NOMO-1 treated with dmso at 0.1 percent for 144 hours (cell line): Measurements from ENCODE around the gene C6orf132.
A peak's percentile ranks its signal among the peaks of the same experiment; 100 is the strongest.
"Not testable (repeated sequence)": the region's sequence is repeated elsewhere in the genome, so short reads cannot be mapped to it uniquely, and the experiment has no call there.

Source experiments
- DNase-seq: peaks from one replicate; lab custom pipeline; 2025; ENCODE audit not compliant: unreplicated experiment; lab: John Stamatoyannopoulos, UW

Gene C6orf132

GRCh38 chr6:42142118-42142835 lies at the start of gene C6orf132:
C6orf132 (minus strand) TSS chr6:42142620; CDS start chr6:42142444, 176 bp downstream.
- DNase-seq = no peak

DNA sequence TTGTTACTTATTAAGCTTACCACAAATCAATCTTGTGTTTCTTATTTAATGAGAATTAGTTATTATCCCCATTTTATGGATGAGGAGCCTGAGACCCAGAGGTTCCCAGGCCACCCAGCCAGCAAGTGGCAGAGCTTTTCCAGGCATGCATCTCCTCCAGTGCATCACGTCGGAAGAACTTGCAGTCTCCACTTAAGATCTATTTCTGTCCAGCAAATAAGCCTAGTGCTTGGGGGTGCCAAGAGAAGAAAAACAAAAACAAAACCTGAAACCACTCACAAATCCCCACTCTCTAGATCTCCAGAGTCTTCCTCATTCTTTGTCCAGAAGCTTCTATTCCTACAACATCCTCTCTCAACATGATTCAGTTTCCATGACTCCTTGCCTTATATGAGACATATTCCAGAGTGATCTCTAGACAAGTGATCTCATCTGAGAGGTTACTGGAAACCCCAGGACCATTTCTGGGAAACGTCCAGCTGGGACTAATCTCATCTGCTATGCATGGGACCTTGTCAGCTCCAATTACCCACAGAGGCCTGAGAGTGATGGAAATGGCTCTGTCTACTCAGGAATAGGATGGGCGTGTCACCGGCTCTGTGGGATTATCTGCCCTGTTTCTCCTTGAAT lies 48.2 kb upstream of the C6orf132 start:
- no peak for DNase-seq

- no peak for DNase-seq
These were observed 46.0 kb upstream of the C6orf132 start for GRCh38 chr6:42188406-42188805.

- DNase-seq = no peak
These were observed 43.2 kb upstream of the C6orf132 start for GRCh38 chr6:42185597-42185996.

DNA sequence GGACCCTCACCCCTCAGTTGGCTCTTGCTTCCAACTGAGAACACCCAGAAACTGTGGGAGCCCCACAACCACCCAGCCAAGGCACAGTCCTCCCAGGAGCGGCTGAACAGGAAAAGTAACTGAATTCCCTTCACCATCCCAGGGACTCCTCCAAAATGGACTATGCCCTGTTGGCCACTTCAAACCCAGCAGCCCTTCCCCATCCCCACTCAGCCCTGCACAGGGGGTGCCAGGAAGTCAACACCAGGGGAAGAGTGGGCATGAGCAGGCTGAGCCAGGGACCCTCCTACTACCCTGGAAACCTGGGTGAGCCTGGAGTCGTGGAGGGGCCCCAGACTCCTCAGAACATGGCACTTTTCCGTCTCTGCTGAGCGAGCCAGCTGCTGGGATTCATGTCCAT lies 42.1 kb upstream of the C6orf132 start:
- no peak for DNase-seq

- DNase-seq = no peak
These were observed 39.7 kb upstream of the C6orf132 start for GRCh38 chr6:42182101-42182500.

DNA sequence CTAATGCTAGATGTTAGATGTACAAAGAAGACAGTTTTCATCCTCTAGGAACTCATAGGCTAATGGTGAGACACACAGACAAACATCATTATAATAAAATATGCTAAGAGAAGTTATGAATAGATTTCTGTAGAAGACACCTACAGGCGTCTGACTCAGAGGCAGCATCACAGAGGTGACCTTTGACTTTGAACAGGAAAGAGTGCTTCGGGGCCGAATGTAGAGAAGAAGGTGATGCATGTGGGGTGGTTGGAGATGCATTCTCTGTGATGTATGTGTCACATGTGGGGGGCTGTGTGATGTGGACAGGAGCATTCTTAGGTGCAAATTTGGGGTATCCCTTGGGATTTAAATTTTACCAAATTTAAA lies 37.5 kb upstream of the C6orf132 start:
- no peak for DNase-seq

- DNase-seq = no peak
These were observed 37.0 kb upstream of the C6orf132 start for GRCh38 chr6:42179261-42179944.

DNA sequence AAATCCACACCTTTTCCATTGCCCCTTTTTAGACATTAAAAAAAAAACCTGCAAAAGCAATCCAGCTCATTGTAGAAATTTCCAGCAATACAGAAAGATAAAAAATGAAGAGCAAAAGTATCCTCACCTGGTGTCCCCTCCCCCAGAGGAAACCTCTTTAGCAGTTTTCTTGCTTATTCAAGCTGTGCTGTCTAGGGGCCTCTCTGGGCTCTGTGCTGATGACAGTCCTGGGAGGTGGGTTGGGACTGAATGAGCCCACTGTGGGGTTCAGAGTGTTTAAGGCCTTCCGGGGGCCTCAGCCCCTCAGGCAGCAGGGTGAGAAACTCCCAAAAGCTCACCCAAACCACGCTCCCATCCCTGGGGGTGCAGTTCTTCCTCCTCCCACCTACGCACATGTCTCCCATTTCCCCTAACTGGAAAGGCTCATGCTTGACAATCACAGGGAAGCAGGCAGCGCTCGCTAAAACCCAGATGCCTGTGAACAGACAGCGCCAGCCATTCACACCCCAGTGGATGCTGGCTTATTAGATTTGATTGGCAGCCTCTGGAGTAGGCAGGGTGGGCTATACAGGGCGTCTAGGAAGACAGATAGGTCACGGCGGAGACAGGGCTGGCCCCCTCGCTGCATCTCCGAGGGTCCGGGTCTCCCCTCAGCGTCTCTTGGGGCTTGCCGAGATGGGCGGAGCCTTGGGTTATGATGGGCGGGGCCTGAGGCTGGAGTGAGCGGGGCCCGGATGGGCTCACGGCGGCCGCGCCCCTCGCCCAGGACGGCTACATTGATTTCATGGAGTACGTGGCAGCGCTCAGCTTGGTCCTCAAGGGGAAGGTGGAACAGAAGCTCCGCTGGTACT lies 35.3 kb upstream of the C6orf132 start:
- DNase-seq = no peak

- no peak for DNase-seq
These were observed 34.6 kb upstream of the C6orf132 start for GRCh38 chr6:42176981-42177380.

GRCh38 chr6:42175860-42176259 lies 33.4 kb upstream of the C6orf132 start:
- no peak for DNase-seq

GRCh38 chr6:42173101-42173500 lies 30.7 kb upstream of the C6orf132 start, which contains the start of gene GUCA1A:
GUCA1A (plus strand) TSS chr6:42173364; CDS start chr6:42173614, 250 bp downstream.
- DNase-seq = no peak

DNA sequence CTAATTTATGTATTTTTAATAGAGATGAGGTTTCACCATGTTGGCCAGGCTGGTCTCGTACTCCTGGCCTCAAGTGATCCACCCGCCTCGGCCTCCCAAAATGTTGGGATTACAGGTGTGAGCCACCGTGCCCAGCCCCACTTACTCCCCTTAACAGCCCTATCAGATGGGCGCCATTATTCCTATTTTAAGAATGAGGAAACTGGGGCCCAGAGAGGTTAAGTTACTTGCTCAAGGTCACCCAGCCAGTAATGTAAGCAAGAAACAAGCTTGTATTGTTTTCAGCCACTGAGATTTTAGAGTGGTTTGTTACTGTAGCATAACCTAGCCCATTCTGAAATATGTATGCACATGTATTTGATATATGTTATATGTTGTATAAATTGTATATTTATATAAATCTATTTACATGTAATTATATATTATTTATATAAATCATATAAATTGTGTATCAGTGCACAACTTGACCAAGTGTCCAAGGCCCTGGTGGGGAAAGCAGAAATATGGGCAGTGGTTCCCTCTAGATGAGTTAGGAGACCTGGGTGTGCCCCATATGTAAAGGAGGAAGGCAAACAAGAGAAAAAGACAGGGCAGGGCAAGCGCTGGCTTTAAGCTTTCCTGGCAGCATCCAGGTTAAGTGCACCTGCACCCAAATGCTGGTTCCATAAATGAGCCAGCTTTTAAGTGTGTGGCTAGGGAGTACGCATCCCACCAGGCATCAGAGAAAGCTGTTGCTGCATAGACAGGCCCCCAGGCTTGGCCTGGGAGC lies 29.6 kb upstream of the C6orf132 start:
- DNase-seq = no peak

DNA sequence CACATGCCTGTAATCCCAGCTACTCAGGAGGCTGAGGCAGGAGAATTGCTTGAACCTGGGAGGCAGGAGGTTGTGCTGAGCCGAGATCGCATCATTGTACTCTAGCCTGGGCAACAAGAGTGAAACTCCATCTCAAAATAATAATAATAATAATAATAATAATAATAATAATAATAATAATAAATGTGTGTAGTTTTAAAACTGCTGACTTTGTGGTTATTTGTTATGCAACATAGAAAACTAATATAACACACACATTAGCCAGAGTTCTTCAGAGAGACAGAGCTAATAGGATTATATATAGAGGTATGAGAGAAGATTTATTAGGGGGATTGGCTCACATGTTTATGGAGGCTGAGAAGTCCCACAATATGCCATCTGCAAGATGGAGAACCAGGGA lies 27.4 kb upstream of the C6orf132 start:
- DNase-seq = not testable (repeated sequence)

GRCh38 chr6:42168650-42169049 lies 26.2 kb upstream of the C6orf132 start:
- no peak for DNase-seq

DNA sequence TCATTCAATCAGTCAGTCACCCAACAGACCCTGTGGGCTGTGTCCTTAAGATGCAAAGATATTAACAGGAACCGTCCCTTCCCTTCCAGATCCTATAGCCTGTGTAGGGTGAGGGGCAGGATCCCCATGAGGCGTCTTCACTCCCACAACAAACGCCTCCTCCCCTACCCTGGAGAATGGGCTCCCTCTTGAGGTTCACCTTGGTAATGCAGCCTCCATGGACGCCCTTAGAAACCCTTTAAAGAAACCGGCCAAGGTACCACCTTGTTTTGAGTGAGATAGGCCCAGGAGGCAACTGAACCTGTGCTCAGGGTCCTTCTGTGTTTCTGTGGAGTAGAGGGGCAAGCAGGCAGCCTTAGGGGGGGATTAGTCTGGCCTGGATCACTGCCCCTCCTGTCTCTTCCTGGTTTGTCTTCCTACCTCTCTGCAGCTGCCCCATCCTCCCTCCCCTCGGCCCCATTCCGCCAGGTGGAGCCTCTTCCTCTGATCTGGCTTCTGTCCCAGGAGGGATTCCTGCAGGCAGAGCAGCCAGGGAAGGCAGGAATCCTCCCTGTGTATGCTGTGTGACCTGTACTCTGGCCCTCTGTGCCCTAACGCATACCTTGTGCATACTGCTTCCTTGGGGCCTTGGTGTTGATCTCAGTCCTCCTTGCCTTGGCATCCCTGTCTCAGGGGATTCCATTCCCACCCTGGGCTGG lies 24.2 kb upstream of the C6orf132 start:
- DNase-seq = peak; percentile 27

DNA sequence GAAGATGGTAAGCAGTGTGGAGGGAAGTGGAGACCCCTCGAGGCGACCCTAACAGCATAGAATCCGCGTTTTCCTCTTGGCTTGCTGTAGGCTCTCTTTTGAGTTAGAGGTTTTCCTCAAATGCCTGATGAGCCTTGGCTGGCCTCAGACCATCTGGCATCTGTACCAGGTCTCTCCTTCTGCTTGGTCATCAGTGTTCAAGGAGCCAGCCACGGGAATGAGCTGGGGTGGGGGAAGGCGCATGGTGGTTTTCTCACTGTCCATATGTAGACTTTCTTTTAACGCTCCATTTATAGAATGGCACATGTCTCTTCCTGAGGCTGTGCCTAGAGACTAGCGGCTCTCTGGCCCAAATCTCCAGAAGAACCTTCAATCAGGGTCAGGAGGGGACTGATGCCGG lies 22.6 kb upstream of the C6orf132 start:
- no peak for DNase-seq

- DNase-seq = no peak
These were observed 21.6 kb upstream of the C6orf132 start for GRCh38 chr6:42163981-42164380.

DNA sequence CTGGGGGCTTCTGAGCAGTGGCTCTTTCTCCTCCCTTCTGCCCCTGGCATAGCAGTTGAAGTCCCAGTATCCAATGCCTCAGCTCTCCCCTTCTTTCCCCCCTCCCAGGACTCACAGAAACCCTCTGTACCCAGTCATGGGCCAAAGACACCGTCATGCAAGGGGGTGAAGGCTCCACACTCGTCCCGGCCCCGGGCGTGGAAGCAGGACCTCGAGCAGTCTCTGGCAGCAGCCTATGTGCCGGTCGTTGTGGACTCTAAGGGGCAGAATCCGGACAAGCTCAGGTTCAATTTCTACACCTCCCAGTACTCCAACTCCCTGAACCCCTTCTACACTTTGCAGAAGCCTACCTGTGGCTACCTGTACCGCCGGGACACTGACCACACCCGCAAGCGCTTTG lies 20.4 kb upstream of the C6orf132 start:
- no peak for DNase-seq

DNA sequence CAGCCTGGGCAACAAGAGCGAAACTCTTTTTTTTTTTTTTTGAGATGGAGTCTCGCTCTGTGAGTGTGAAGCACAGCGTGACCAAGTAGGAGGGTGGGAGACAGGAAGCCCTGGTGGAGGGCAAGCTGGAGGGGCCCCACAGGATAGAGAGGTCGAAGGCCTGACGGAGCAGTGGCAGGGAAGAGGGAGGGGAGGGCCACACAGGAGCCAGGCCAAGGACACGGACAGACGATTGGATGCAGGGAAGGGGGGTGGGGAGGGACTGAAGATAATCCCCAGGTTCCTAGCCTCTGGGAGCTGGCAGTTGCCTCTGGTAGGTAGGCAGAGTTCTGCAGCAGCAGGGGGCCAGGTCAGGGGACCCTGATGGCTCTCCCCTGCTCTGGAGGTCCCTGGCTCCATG lies 20.0 kb upstream of the C6orf132 start:
- no peak for DNase-seq
